Psoas muscle (tissue), 8 donors: ENCODE data around the gene BORCS8. TPM values are rescaled to one million over a fixed set of nuclear protein-coding genes. Genes with fewer than 3 reads are reported as not detected.

Source experiments
- ATAC-seq, 4 donors: fragments of 200-7000 bp; cut with Tn5 transposase; one replicate each; pipeline ENCODE4 v1.9.1; 2020; ENCODE audit warnings: moderate library complexity in 3 of 4, mild to moderate bottlenecking in 2 of 4
- DNase-seq, 2 donors: peaks; one replicate each; pipeline ENCODE4 v3.0.0-alpha.2; 2020
- H3K27ac ChIP-seq: fragments of 200-600 bp; one replicate; pipeline ENCODE4 v1.8.0; 2022
- H3K27me3 ChIP-seq, 3 donors: fragments of 200-600 bp in 1 of 3; one replicate each; pipeline versions ENCODE4 v1.6.1 to v1.8.0; 2013 to 2022; ENCODE audit warnings: low read length in 2 of 3, mild to moderate bottlenecking in 2 of 3, moderate library complexity in 1 of 3; ENCODE audit not compliant: insufficient read depth in 3 of 3
- H3K36me3 ChIP-seq, 2 donors: fragments of 200-600 bp in 1 of 2; one replicate each; pipeline versions ENCODE4 v1.6.1 to v1.8.0; 2013 to 2022; ENCODE audit warnings: low read depth in 1 of 2, mild to moderate bottlenecking in 1 of 2, moderate library complexity in 1 of 2; ENCODE audit not compliant: insufficient read depth in 1 of 2
- H3K4me1 ChIP-seq: fragments of 200-600 bp; one replicate; pipeline ENCODE4 v1.8.0; 2022
- H3K4me3 ChIP-seq: fragments of 200-600 bp; one replicate; pipeline ENCODE4 v1.8.0; 2022; ENCODE audit warnings: mild to moderate bottlenecking
- H3K9me3 ChIP-seq: fragments of 200-600 bp; one replicate; pipeline ENCODE4 v1.8.0; 2022
- WGBS, 3 donors: extraction: QIAGEN DNeasy Blood & Tissue Kit; methylation state at CpG; one replicate each; pipeline versions ENCODE4 v1.1.6 to v1.1.7; 2013; 5-methylcytosine and 5-hydroxymethylcytosine counted together
- intact Hi-C, 2 donors: fragments of 100-400 bp; cut with DNase I; formaldehyde crosslinking; loops; one replicate each; pipeline versions ENCODE4 v1.11.0 to v1.14.2; 2022
- polyA plus RNA-seq, 3 donors: library from polyadenylated mRNA; stranded (reverse); fragments of 200-250 nt; gene quantifications; one replicate each; pipeline ENCODE4 v1.2.3, GENCODE V29; 2013
- total RNA-seq, 4 donors: library from RNA; stranded (reverse); fragmentation: NEBNext Ultra II Directional in 2 of 4; extraction: Animal tissue kit (Norgen Biotek cat#: 25700) in 2 of 4; gene quantifications; one replicate each; pipeline versions ENCODE4 v1.2.1 to v1.2.4, GENCODE V29; 2021 to 2023
- TF ChIP-seq, protein P1 (sequence below): fragments of 200-600 bp; IDR thresholded peaks from one replicate; pipeline ENCODE4 v1.8.0; 2022; ENCODE audit warnings: antibody characterized with exemption
- donor health status: healthy with polysubstance abuse.
- donor health status: DM: no; HTN: no; CAD: no; lungs with moderate emphysema.
- donor health status: Bipolar disorder and iron deficiency.
- donor health status: healthy.
- donor health status: DM: yes; HTN: yes; CAD: no.
- donor health status: DM: no; HTN: no; CAD: no.
- donor health status: DM: no; HTN: no; CAD: no.
- donor health status: DM: yes; HTN: yes; CAD: no.

Gene BORCS8
- total and polyA plus RNA-seq, 7 donors, result 16.0 to 46.1 (median 25.2) TPM

DNA sequence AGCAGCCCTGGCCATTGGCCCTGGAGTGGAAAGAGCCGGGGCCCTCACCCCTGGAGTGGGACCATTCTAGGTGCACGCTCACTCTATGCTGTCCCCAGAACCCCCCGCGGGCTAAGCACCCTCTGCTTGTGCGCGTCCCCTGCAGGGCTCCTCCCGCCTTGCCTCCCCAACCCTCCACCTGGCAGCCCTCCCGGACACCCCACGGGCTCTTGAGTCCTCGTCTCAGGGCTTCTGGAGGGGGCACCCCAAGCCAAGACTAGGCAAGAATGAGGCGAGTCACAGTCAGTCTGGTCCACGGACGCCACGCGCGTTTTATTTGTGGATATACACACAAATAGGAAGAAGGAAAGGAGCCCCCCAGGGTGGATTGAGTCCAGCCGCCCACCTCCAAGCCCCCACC is 46.7 kb downstream of the BORCS8 start:
- H3K9me3 ChIP-seq, result no peaks in the 10 kb centered on the region
- TF ChIP-seq, protein P1, sequence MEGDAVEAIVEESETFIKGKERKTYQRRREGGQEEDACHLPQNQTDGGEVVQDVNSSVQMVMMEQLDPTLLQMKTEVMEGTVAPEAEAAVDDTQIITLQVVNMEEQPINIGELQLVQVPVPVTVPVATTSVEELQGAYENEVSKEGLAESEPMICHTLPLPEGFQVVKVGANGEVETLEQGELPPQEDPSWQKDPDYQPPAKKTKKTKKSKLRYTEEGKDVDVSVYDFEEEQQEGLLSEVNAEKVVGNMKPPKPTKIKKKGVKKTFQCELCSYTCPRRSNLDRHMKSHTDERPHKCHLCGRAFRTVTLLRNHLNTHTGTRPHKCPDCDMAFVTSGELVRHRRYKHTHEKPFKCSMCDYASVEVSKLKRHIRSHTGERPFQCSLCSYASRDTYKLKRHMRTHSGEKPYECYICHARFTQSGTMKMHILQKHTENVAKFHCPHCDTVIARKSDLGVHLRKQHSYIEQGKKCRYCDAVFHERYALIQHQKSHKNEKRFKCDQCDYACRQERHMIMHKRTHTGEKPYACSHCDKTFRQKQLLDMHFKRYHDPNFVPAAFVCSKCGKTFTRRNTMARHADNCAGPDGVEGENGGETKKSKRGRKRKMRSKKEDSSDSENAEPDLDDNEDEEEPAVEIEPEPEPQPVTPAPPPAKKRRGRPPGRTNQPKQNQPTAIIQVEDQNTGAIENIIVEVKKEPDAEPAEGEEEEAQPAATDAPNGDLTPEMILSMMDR, result no peak
- DNase-seq (no peak), ATAC-seq (peak in 2 of 4 donors; percentile 12 to 20)
- H3K27me3 ChIP-seq, result no peaks in the 10 kb centered on the region
- no peak overlapping the region for H3K27ac ChIP-seq
- 78 to 81% (median 80%) methylated on average over 17 of the region's 17 CpGs for WGBS, 3 donors
- H3K4me3 ChIP-seq, result no peak overlapping the region
- no peaks in the 10 kb centered on the region for H3K4me1 ChIP-seq
- peaks cover 0 to 5% of the 10 kb centered on the region in 2 donors for H3K36me3 ChIP-seq
- intact Hi-C loops, result no loop called here

DNA sequence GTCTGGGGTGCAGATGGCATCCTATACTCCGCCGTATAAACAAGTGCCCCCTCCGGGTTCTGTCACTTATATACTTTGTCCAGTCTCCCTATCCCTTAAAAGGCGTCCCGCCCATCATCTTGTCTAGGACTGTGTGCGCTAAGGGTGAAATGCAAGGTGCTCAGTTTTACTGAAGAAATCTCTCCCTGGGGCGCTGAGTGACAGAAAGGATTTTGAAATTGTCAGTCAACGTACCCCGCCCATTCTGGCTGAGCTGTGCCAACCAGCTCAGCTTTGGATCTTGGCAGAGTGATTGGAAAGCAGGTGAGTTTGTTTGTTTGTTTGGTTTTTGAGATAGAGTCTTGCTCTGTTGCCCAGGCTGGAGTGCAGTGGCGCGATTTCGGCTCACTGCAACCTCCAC is 49.6 kb downstream of the BORCS8 start:
- WGBS, 3 donors, result 88 to 91% (median 90%) methylated on average over 12 of the region's 12 CpGs
- no peaks in the 10 kb centered on the region for H3K9me3 ChIP-seq
- H3K27me3 ChIP-seq, result no peaks in the 10 kb centered on the region
- H3K4me3 ChIP-seq, result no peak overlapping the region
- intact Hi-C loops, result no loop called here
- no peak overlapping the region for H3K27ac ChIP-seq
- no peaks in the 10 kb centered on the region for H3K4me1 ChIP-seq
- no peak for ATAC-seq
- no peak for DNase-seq
- H3K36me3 ChIP-seq, result no peaks in the 10 kb centered on the region
- TF ChIP-seq, protein P1, result no peak

DNA sequence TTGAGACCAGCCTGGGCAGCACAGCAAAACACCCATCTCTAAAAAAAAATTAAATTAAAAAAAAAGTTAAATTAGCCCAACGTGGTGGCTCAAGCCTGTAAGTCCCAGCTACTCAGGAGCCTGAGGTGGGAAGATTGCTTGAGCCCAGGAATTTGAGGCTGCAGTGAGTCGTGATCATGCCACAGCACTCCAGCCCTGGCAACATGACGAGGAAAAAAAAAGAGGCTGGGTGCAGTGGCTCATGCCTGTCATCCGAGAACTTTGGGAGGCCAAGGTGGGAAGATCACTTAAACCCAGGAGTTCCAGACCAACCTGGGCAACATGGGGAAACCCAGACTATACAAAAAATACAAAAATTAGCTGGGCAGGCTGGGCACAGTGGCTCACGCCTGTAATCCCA is 51.5 kb downstream of the BORCS8 start:
- intact Hi-C loops, result no loop called here
- no peak for DNase-seq
- TF ChIP-seq, protein P1, result no peak
- H3K27me3 ChIP-seq, result no peaks in the 10 kb centered on the region
- no peak overlapping the region for H3K27ac ChIP-seq
- H3K4me3 ChIP-seq, result no peak overlapping the region
- H3K9me3 ChIP-seq, result no peaks in the 10 kb centered on the region
- 48 to 64% (median 62%) methylated on average over 5 of the region's 5 CpGs for WGBS, 3 donors
- no peaks in the 10 kb centered on the region for H3K36me3 ChIP-seq
- no peaks in the 10 kb centered on the region for H3K4me1 ChIP-seq
- no peak for ATAC-seq

DNA sequence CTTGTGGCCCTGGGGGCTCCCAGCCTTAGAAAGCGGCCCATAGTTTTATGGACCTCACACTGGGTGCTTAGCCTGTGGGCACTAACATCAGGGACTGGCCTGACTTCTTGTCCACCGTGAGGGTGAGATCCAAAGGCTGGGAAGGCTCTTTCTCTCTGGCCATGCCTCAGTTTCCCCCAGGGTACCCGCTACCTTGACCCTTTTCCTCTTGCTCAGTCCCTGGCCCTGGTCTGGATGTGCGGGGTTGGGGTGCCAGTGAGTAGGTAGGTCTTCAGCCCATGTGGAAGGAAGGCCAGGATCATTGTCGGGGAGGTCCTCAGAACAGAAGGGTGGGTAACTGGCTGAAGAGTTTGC is 52.1 kb downstream of the BORCS8 start:
- TF ChIP-seq, protein P1, result no peak
- Histone ChIP-seq H3K27me3 (no peaks in the 10 kb centered on the region), H3K27ac (no peak overlapping the region), H3K4me1 (peaks cover under 1% of the 10 kb centered on the region), H3K9me3 (no peaks in the 10 kb centered on the region), H3K36me3 (no peaks in the 10 kb centered on the region), H3K4me3 (no peak overlapping the region)
- DNase-seq (no peak), ATAC-seq (no peak)
- intact Hi-C loops, result loop anchor here (1.0 to 2.0 kb wide), 3 partner anchors 77 to 86 kb away; partner anchors contain the start of gene SLC25A42 (in 1 of the 2)
- 47 to 54% (median 48%) methylated on average over 5 of the region's 5 CpGs for WGBS, 3 donors
